GM21390 (cell line): ENCODE measurements around the gene MPV17.
"Not testable (repeated sequence)": the region's sequence is repeated elsewhere in the genome, so short reads cannot be mapped to it uniquely, and the experiment has no call there.

Experiments used
- ATAC-seq: cut with Tn5 transposase; IDR thresholded peaks from one replicate; pipeline ENCODE4 v1.9.1; 2021; ENCODE audit not compliant: unreplicated experiment

The MPV17 gene

DNA sequence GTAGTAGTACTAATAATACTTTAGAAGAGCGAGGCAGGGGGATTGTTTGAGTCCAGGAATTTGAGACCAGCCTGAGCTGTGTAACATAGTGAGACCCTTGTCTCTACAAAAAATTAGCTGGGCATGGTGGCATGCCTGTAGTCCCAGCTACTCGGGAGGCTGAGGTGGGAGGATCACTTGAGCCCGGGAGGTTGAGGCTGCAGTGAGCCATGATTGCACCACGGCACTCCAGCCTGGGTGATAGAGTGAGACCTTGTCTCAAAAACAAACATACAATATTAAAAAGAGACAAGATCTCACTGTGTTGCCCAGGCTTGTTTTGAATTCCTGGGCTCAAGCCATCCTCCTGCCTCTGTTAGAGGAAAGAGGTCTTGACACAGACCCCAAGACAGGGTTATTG, 22.3 kb downstream of the MPV17 start:
- not testable (repeated sequence) for ATAC-seq

GRCh38 chr2:27298391-27299080, 24.4 kb downstream of the MPV17 start:
- no peak for ATAC-seq

DNA sequence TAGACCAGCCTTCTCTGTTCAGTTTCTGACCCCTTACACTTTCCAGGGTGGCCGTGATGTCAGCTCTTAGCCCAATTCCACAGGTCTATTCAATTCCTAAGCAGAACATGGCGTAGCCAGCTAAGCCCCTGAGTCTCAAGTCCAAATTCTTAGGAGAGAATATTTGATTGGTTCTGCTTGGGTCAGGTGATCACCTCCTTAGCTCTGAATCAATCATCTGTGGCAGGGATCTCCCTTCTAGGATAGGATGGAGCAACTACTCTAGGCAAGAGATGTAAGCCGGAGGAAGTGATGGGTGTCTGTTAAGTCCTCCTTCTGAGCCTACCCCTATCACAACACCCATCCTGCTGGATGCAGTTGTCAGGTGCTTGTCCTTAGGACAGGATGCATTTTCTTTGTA, 25.7 kb downstream of the MPV17 start:
- ATAC-seq, result no peak

- no peak for ATAC-seq
Observed at GRCh38 chr2:27296481-27296880, 26.4 kb downstream of the MPV17 start.

DNA sequence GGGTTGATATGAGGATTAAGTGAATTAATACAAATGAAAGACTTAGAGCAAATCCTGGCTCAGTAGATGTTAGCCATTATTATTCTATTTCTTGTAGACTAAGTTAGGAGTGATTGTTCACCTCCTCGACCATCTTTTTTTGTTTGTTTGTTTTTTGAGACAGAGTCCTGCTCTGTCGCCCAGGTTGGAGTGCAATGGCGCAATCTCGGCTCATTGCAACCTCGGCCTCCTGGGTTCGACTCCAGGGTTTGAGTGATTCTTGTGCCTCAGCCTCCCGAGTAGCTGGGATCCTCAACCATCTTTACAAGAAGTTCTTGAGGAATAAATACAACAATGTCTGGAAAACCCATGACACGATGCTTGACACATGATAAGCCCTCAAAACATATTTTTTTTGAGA, 28.0 kb downstream of the MPV17 start:
- ATAC-seq, result no peak

DNA sequence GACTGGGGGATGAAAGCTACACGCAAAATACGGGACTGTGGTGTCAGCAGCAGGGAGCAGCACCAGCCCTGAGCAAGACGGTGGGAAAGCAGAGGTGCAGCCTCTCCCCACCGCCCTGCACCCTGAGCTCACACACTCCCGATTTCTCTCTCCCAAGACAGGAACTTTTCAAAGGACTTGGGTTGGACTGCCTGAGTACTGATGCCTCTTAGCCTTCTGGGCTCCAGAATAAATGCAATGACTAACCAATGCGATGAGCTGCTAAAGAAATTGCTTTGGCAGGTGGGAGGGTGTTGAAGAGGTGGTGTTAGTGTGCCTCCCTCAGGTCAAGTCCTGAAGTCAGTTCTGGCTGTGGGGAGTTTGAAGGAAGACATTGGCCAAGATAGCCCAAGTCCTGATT, 31.0 kb downstream of the MPV17 start:
- ATAC-seq, result no peak

- no peak for ATAC-seq
Observed at GRCh38 chr2:27290549-27290948, 32.3 kb downstream of the MPV17 start.

DNA sequence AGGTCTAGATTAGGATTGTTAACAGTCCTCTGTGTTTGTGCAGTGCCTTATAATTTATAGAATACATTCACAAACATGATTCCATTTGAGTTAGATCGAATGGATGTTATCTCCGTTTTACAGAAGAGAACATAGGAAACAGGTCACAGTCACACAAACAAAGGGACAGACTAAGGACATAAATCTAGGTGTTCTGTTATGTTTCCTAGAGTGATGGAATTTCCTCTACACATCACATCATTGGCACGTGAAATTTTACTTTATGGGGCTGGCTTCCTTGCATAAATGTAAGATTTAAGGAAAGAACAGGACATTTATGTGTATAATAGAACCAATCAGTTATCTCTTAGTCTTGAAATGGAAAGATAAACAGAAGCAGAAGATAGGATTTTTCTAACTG, 34.3 kb downstream of the MPV17 start:
- ATAC-seq, result no peak

DNA sequence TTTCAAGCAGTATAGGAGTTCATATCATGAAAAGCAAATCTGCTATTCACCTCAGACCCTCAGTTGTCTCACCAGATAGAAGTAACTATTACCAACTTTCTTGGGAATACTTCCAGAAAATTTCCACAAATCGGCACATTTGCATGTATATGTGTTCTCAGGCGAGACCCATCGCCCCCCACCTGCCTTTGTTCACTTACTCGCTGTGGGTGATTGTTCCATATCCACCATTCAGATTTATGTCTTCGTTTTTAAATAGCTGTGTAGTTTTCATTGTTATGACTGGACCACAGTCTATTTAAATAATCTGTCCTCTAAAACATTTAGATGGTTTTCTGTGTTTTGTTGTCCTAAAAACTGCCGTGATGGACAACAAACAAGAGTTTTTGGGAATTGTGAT, 37.4 kb downstream of the MPV17 start:
- no peak for ATAC-seq

DNA sequence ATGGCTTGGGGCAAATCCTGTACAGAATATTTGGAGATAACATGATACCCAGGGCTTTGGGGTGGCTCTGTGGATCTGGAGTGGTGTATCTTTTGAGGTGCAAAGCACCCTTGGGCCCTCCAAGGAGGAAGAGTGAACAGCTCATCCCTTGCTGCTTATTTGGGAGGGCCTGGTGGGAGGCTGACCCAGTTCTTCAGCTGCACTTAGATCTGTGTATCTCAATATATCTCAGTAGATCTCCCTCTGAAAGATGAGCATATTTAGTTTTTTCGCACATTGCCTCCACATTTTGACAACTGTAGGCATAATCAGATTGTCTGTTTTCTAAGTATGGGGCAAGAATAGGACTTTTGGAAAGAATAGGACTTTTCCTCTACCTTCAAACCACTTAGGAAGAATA, 37.9 kb downstream of the MPV17 start:
- no peak for ATAC-seq

DNA sequence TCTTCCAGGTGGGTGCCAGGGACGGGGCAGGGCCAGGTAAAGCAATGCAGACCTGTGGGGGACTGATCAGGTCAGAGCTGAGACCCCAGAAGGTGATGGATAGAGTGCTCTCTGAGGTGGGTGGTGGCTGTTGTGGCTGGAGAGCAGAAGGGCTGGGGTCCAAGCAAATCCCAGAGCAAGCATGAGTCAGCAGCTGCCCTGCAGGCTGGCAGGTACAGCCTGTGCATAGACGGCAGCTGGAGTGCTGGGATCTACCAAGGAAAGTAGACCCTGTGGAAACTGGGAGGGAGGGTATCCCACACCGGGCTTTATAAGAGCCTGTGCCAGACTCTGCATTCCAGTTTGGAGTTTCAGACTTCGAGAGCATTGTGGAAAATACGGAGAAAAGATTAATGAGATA, 40.0 kb downstream of the MPV17 start:
- no peak for ATAC-seq

GRCh38 chr2:27281855-27282559, 40.9 kb downstream of the MPV17 start, which contains the start of gene TRIM54:
Gene TRIM54 (plus strand): TSS chr2:27282429. CDS start chr2:27282732, 303 bp downstream.
- ATAC-seq, result no peak

GRCh38 chr2:27281442-27281841, 41.5 kb downstream of the MPV17 start:
- no peak for ATAC-seq

DNA sequence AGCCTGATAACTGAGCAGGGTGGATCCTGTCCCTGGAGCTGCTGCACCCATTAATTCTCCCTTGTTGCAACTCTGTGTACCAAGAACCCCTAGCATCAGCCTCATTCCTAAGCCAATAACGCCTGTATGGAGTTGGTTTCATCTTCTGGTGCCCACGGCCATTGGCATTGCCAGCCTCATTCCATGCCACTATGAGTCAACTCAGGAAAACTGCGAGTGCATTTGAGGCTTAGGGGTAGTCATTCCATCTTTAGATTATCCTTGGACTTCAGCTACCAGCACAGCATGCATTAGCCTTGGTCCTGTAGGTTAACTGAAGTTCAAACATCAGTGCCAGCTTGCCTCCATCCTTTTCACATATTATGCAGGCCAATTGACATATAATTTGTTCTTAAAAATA, 42.1 kb downstream of the MPV17 start:
- ATAC-seq, result no peak

DNA sequence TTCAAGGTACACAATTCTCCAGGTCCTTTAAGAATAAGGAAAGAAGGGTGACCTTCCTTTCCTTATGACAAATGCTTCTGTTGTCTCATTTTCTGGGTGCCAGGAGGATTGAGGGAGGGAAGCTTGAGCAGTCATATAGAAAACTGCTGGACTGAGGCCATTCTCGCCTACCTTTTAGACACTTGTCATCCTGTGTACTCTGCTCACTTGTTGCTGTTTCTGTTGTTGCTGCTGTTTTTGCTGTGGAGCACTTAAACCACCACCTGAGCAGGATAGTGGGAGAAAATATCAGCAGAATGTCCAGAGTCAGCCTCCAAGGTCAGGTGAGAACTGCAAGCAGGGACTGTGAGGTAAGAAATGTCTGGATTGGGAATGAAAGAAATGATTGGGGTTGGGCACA, 44.9 kb downstream of the MPV17 start:
- no peak for ATAC-seq

DNA sequence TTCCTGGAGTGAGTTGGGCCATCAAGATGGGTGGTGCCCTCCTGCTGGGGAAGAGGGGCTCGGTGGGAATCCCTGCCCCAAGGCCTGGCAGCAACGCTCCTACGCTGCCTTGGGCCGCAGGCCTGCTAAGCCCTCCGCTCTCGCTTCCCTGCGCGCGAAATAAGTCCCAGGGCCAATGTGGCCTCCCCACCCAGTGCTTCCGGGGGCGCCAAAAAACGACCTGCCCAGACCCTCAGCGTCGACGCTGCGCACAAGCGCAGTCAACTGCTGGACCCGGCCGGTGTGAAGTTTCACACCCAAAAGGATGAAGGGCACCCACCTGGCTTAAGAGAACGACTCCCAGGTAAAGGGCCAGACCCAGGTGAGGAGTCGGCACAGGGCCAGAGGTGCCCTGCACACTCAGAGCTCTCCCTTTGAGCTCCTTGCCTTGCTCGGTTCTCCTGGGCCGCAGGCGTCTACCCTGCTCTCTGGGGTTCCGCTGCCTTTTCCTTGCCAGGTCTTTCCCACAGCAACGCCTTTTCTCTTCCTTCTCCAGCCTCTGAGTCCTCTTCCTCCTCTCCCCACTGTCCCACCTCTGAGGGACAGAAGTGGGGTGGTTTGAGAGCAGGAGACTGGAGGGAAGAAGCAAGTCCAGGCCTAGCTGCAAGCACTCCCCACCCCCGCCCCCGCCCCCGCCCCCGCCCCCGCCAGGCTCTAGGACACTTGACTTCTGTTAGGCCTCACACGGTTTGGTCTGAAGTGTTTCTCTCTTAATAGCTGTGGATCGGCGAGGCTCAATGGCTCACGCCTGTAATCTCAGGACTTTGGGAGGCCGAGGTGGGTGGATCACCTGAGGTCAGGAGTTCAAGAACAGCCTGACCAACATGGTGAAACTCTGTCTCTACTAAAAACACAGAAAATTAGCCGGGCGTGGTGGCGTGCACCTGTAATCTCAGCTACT, 47.4 kb downstream of the MPV17 start, which contains the start of gene DNAJC5G:
TSS of gene DNAJC5G (plus strand) at position 223 of the 940 bp plus-strand sequence. CDS start 1,296 bp downstream, outside the sequence.
- ATAC-seq, result no peak

GRCh38 chr2:27272537-27273522, 50.1 kb downstream of the MPV17 start:
- ATAC-seq, result not testable (repeated sequence)

DNA sequence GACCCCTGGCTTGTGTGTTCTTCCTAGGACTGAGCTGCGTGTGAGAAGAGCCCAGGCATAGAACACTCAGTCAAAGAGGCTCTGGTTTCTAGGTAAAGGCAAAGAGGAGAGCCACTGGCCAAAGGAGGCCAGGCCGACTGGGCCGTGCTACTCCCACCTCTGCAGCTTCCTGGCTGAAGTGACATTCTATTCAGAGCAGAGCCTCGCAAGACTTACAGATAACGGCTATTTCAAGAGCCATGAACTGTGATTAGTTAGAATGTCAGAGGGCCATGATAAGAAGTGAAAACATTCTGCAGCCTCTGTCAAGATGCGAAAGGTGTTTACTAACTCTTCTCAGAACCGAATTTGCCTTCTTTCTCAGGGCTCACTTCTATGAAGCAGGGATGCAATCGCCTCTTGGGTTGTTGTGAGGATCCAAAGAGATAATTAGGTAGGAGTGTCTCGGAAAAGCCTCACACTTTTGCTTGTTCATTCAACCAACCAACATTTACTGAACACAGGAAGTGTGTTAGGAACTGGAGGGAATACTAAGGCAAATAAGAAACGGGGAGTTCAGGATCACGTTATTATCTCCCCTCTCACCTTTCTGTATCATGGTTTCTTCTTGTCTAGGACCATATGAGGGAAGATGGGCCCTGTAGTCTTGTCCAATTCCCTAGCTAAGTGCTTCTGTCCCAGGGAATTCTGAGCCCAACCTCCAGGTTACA, 51.1 kb downstream of the MPV17 start:
- ATAC-seq, result no peak

- ATAC-seq, result no peak
Observed at GRCh38 chr2:27270670-27271069, 52.2 kb downstream of the MPV17 start.

- ATAC-seq, result no peak
Observed at GRCh38 chr2:27270131-27270530, 52.8 kb downstream of the MPV17 start.
